Stimulated activated naive CD8-positive, alpha-beta T cell treated with anti-CD3 and anti-CD28 coated beads, Interleukin-15, amount 100 ng/mL, for 72 hours (primary cell): Measurements from ENCODE around the gene XPOT.

Experiments
- ATAC-seq: fragments of 150-1000 bp; cut with Tn5 transposase; 2 replicates; pipeline ENCODE4 v1.10.0; 2021; ENCODE audit warnings: mild to moderate bottlenecking, moderate library complexity
- DNase-seq, 2 donors: peaks; one replicate each; pipeline ENCODE4 v3.0.0; 2021 to 2022
- H3K27ac Mint-ChIP-seq, 2 donors: one replicate each; pipeline ENCODE4 v1.8.0; 2022; ENCODE audit warnings: mild to moderate bottlenecking in 2 of 2, mixed read lengths in 2 of 2, moderate library complexity in 2 of 2
- H3K27me3 Mint-ChIP-seq: one replicate; pipeline ENCODE4 v1.8.0; 2022; ENCODE audit warnings: mixed read lengths
- H3K4me1 Mint-ChIP-seq: one replicate; pipeline ENCODE4 v1.8.0; 2022; ENCODE audit warnings: mild to moderate bottlenecking, mixed read lengths
- H3K4me3 Mint-ChIP-seq, 2 donors: one replicate each; pipeline ENCODE4 v1.8.0; 2022; ENCODE audit warnings: mild to moderate bottlenecking in 2 of 2, mixed read lengths in 2 of 2, moderate library complexity in 1 of 2
- H3K9me3 Mint-ChIP-seq, 2 donors: one replicate each; pipeline ENCODE4 v1.8.0; 2022; ENCODE audit warnings: mixed read lengths in 2 of 2

XPOT gene

GRCh38 chr12:64450711-64451486 is 46.7 kb downstream of the XPOT start:
- Mint-ChIP-seq H3K9me3 (no peaks in the 10 kb centered on the region), H3K27me3 (no peaks in the 10 kb centered on the region), H3K27ac (no peak overlapping the region), H3K4me1 (peaks cover 38% of the 10 kb centered on the region), H3K4me3 (peak overlapping the region; percentile 42 to 85)
- ATAC-seq: no peak
- no peak for DNase-seq

DNA sequence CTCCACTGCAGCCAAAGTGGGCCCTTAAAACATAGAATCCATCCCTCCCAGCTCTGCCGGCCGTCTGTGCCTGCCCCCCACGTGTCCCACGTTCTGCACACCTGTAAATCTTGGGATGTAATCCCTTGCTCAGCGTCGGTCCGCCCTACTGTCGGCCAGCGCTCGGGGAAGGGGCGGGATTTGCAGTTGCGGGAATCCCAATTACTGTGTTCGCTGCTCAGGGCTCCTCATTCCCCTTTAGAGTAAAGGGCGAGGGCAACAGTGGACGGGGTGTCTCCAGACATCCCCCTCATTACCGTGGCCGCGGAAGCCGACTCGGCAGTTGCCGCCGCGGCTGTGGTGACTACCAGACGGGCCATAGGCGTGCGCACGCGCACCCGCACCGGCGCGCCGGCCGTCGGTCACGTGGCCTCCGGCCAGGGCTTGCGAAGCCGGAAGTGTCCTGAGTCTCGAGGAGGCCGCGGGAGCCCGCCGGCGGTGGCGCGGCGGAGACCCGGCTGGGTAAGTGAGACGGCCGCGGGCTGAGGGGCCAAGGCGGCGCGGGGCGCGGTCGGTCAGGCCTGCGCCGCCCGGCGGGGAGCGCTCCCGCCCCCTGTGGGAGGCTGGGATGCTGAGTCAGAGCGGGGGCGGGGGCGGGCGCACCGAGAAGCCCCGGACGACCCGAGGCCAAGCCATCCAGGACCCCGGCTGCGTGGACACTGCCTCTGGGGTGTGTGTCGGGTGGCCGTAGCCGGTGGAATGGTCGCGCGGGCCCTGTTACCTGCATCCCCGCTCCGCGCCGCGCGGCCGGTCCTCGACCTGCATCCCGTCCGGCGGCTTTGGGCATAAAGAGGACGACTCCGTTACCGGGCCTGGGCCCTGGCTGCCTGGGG is 47.7 kb downstream of the XPOT start, which contains the start of gene TBK1:
Gene TBK1 (plus strand): TSS at position 434 of the 872 bp plus-strand sequence. CDS start 3,751 bp downstream, outside the sequence.
- ATAC-seq: peak; percentile 81
- H3K27me3 Mint-ChIP-seq: no peaks in the 10 kb centered on the region
- DNase-seq: peak; percentile 68 to 69
- H3K4me3 Mint-ChIP-seq: peak within 1 kb of the TSS; percentile 95
- H3K4me1 Mint-ChIP-seq: peaks cover 47% of the 10 kb centered on the region
- peak within 1 kb of the TSS; percentile 91 to 97 for H3K27ac Mint-ChIP-seq
- no peaks in the 10 kb centered on the region for H3K9me3 Mint-ChIP-seq

DNA sequence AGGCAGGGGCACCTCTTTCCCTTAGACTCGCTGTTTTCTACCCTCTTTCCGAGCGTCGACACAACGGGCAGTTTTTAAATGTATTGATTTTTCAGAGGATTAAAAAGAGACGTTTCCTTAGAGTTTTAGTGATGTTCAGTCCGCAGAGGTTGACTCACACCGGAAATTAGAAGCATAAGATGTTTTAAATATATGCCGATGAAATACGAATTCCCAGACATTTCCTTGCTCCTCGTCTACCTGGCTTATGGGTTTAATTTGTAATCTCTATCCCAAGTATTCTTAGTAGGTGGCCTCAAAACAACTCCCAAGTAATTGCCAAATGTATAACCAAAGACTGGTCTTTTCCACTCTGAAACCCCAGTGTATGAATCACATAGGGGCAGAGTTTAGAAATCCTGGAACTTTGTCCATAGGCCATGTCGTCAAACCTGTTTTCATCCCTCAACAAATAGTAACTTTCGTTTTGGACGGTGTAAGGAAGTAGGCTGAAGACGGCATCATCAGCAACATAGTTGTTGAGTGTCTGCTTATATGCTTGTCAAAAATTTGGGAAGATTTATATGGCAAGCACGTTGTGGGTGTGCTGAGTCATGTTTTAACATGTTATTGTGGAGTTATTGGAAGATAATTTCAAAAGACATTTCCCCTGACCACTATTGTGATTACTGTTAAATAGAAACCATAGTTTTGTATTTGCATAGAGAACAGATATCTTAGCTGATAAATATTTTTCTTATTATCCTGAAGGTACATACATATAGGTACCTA is 48.6 kb downstream of the XPOT start:
- H3K4me3 Mint-ChIP-seq: peak overlapping the region; percentile 95
- DNase-seq (no peak), ATAC-seq (peak; percentile 6)
- H3K9me3 Mint-ChIP-seq: no peaks in the 10 kb centered on the region
- H3K4me1 Mint-ChIP-seq: peaks cover 56% of the 10 kb centered on the region
- H3K27ac Mint-ChIP-seq: peak overlapping the region; percentile 91 to 97
- H3K27me3 Mint-ChIP-seq: no peaks in the 10 kb centered on the region

GRCh38 chr12:64455506-64455905 is 51.3 kb downstream of the XPOT start:
- DNase-seq: no peak
- Mint-ChIP-seq H3K27ac (no peak overlapping the region), H3K27me3 (no peaks in the 10 kb centered on the region), H3K9me3 (no peaks in the 10 kb centered on the region), H3K4me3 (no peak overlapping the region), H3K4me1 (peaks cover 66% of the 10 kb centered on the region)
- ATAC-seq: no peak

- no peaks in the 10 kb centered on the region for H3K9me3 Mint-ChIP-seq
- no peak overlapping the region for H3K4me3 Mint-ChIP-seq
- ATAC-seq (no peak), DNase-seq (no peak)
- H3K4me1 Mint-ChIP-seq: peaks cover 59% of the 10 kb centered on the region
- no peak overlapping the region for H3K27ac Mint-ChIP-seq
- no peaks in the 10 kb centered on the region for H3K27me3 Mint-ChIP-seq
Measured at GRCh38 chr12:64456119-64456518, 51.9 kb downstream of the XPOT start.

DNA sequence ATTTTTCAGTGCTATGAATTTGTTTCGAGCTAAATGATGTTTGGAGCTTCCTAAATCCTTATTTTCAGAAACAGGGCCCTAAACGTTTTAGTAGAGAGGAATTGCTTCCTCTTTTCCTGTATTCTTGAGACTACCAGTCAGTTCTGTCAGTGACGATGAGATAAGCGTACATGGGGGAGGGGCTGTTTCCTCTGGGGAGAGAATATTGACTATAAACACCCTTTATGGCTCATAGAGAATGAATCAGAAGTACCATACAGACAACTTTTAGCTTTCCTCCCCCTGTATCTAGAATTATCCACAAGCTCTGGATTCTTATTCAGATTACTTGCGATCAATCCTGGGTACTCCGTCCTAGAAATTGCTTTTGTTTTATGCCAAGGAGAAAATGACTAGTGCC is 52.8 kb downstream of the XPOT start:
- Mint-ChIP-seq H3K27me3 (no peaks in the 10 kb centered on the region), H3K4me1 (peaks cover 52% of the 10 kb centered on the region), H3K27ac (no peak overlapping the region), H3K9me3 (no peaks in the 10 kb centered on the region), H3K4me3 (no peak overlapping the region)
- ATAC-seq: no peak
- no peak for DNase-seq

DNA sequence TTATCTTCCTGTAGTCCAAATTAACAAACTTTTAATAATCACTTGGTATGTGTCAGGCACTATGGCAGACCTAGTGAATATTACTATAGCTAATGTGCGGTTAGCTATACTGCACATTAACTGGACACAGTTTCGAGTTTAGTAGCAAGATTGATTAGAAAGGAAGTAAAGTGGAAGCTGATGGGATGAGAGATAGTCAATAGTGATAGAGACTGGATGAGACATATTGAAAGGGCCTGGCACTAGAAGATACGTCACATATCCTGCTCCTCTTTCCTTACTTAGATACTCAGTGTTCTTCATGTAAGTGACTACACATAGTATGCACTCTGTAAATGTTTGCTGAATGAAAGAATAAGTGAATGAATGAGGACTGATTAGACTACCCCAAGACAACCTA is 53.3 kb downstream of the XPOT start:
- H3K4me3 Mint-ChIP-seq: no peak overlapping the region
- H3K27ac Mint-ChIP-seq: no peak overlapping the region

DNA sequence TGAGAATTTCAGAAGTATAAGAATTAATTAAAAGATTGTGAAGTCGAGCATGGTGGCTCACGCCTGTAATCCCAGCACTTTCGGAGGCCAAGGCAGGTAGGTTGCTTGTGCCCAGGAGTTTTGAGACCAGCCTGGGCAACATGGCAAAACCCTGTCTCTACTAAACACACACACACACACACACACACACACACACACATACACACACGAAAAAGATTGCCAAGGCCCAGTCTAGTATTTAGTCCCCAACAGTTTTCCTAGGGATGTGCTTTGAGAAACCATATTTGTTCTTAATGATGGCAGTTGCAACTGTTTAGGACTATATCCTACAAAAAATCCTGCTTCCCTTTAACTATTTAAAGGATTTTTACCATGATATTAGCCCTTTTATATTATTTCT is 53.7 kb downstream of the XPOT start:
- H3K27me3 Mint-ChIP-seq: no peaks in the 10 kb centered on the region
- no peak overlapping the region for H3K27ac Mint-ChIP-seq
- no peaks in the 10 kb centered on the region for H3K9me3 Mint-ChIP-seq
- DNase-seq: no peak
- no peak for ATAC-seq
- peaks cover 50% of the 10 kb centered on the region for H3K4me1 Mint-ChIP-seq
- H3K4me3 Mint-ChIP-seq: no peak overlapping the region

More for the DNA sequence above, 53.3 kb downstream of the XPOT start:
- Mint-ChIP-seq H3K4me1 (peaks cover 52% of the 10 kb centered on the region), H3K9me3 (no peaks in the 10 kb centered on the region), H3K27me3 (no peaks in the 10 kb centered on the region)
- DNase-seq (no peak), ATAC-seq (peak; percentile 52)

GRCh38 chr12:64459394-64459891 is 55.3 kb downstream of the XPOT start:
- DNase-seq (no peak), ATAC-seq (peak; percentile 37)
- peak overlapping the region; percentile 81 for H3K4me3 Mint-ChIP-seq
- H3K27ac Mint-ChIP-seq: peak overlapping the region; percentile 95 to 96
- H3K27me3 Mint-ChIP-seq: no peaks in the 10 kb centered on the region
- H3K9me3 Mint-ChIP-seq: no peaks in the 10 kb centered on the region
- peaks cover 42% of the 10 kb centered on the region for H3K4me1 Mint-ChIP-seq

GRCh38 chr12:64461634-64462414 is 57.6 kb downstream of the XPOT start:
- Mint-ChIP-seq H3K27ac (no peak overlapping the region), H3K27me3 (no peaks in the 10 kb centered on the region), H3K4me3 (no peak overlapping the region), H3K4me1 (peaks cover 25% of the 10 kb centered on the region), H3K9me3 (no peaks in the 10 kb centered on the region)
- DNase-seq (no peak), ATAC-seq (no peak)

DNA sequence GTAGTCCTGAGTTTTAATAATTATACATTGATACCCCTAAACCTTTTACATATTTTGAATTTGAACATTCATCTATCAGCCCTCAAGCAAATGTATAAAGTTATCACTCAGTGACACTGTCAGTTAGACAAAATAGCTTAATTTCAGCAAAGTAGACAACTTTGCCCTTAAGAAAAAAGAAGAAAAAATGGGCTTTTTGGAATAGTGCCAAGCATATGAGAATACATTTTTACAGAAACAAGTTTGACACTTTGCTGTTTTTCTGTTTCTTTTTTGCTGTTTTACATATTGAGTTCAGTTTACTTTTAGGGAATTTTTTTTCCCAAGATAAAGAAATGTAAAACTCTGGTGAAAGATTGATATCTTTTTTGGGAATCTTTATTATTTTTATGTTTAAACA is 62.0 kb downstream of the XPOT start:
- Mint-ChIP-seq H3K27me3 (no peaks in the 10 kb centered on the region), H3K9me3 (no peaks in the 10 kb centered on the region), H3K4me3 (no peak overlapping the region), H3K27ac (no peak overlapping the region), H3K4me1 (no peaks in the 10 kb centered on the region)
- ATAC-seq (no peak), DNase-seq (no peak)

- Mint-ChIP-seq H3K4me3 (no peak overlapping the region), H3K27ac (no peak overlapping the region), H3K9me3 (no peaks in the 10 kb centered on the region), H3K27me3 (no peaks in the 10 kb centered on the region), H3K4me1 (no peaks in the 10 kb centered on the region)
- no peak for ATAC-seq
- no peak for DNase-seq
Measured at GRCh38 chr12:64468966-64469365, 64.8 kb downstream of the XPOT start.

- H3K4me1 Mint-ChIP-seq: no peaks in the 10 kb centered on the region
- ATAC-seq (no peak), DNase-seq (no peak)
- no peak overlapping the region for H3K4me3 Mint-ChIP-seq
- no peaks in the 10 kb centered on the region for H3K9me3 Mint-ChIP-seq
- peak overlapping the region in 1 of 2 donors; percentile 13 for H3K27ac Mint-ChIP-seq
- no peaks in the 10 kb centered on the region for H3K27me3 Mint-ChIP-seq
Measured at GRCh38 chr12:64469455-64470142, 65.4 kb downstream of the XPOT start.

- Mint-ChIP-seq H3K27me3 (no peaks in the 10 kb centered on the region), H3K9me3 (no peaks in the 10 kb centered on the region), H3K27ac (no peak overlapping the region), H3K4me1 (no peaks in the 10 kb centered on the region), H3K4me3 (no peak overlapping the region)
- ATAC-seq (no peak), DNase-seq (no peak)
Measured at GRCh38 chr12:64470495-64470894, 66.3 kb downstream of the XPOT start.
